Liver (tissue), 9 donors: ENCODE measurements around the gene RAPGEF6. TPM values are rescaled to one million over a fixed set of nuclear protein-coding genes. Genes with fewer than 3 reads are reported as not detected.

Experiments used
- DNase-seq: peaks from one replicate; pipeline ENCODE4 v3.0.0-alpha.2; 2017; ENCODE audit warnings: low spot score
- H3K27ac ChIP-seq, 2 donors: one replicate each; pipeline ENCODE4 v1.7.0; 2013; ENCODE audit warnings: inconsistent platforms in 2 of 2, low read length in 2 of 2, control low read depth in 1 of 2, low read depth in 1 of 2, mild to moderate bottlenecking in 1 of 2
- H3K27me3 ChIP-seq, 4 donors: one replicate each; pipeline versions ENCODE4 v1.6.1 to v1.7.0; 2013; ENCODE audit warnings: low read length in 3 of 4, inconsistent platforms in 1 of 4, mild to moderate bottlenecking in 1 of 4, moderate library complexity in 1 of 4; ENCODE audit not compliant: control insufficient read depth in 4 of 4, insufficient read depth in 4 of 4
- H3K36me3 ChIP-seq, 4 donors: one replicate each; pipeline versions ENCODE4 v1.6.1 to v1.7.0; 2013; ENCODE audit warnings: low read length in 3 of 4, mild to moderate bottlenecking in 3 of 4, low read depth in 1 of 4, moderate library complexity in 1 of 4; ENCODE audit not compliant: control insufficient read depth in 4 of 4, insufficient read depth in 3 of 4
- H3K4me1 ChIP-seq, 4 donors: one replicate each; pipeline versions ENCODE4 v1.6.1 to v1.7.0; 2013; ENCODE audit warnings: low read length in 3 of 4, mild to moderate bottlenecking in 3 of 4, moderate library complexity in 1 of 4; ENCODE audit not compliant: control insufficient read depth in 4 of 4, insufficient read depth in 4 of 4
- H3K4me3 ChIP-seq, 3 donors: one replicate each; pipeline versions ENCODE4 v1.6.1 to v1.7.0; 2013; ENCODE audit warnings: low read length in 3 of 3, control low read depth in 1 of 3, low read depth in 1 of 3, mild to moderate bottlenecking in 1 of 3
- H3K9ac ChIP-seq, 2 donors: one replicate each; pipeline ENCODE4 v1.7.0; 2013; ENCODE audit warnings: low read length in 2 of 2, mild to moderate bottlenecking in 2 of 2, moderate library complexity in 2 of 2, control low read depth in 1 of 2, low read depth in 1 of 2
- H3K9me3 ChIP-seq, 4 donors: one replicate each; pipeline versions ENCODE4 v1.6.1 to v1.7.0; 2013; ENCODE audit warnings: low read length in 3 of 4; ENCODE audit not compliant: control insufficient read depth in 4 of 4
- ATF3 ChIP-seq: IDR thresholded peaks from 2 replicates; pipeline ENCODE4 v1.6.1; 2016; ENCODE audit warnings: antibody characterized with exemption
- CTCF ChIP-seq: fragments of 150-350 bp; IDR thresholded peaks from 2 replicates; pipeline ENCODE4 v1.5.1; 2017; ENCODE audit warnings: improper control_type of control experiment, low read depth, low read length; ENCODE audit not compliant: missing input control
- FOXA1 ChIP-seq: IDR thresholded peaks from 2 replicates; pipeline ENCODE4 v1.6.1; 2016; ENCODE audit warnings: antibody characterized with exemption
- FOXA2 ChIP-seq: IDR thresholded peaks from 2 replicates; pipeline ENCODE4 v1.6.1; 2016; ENCODE audit warnings: antibody characterized with exemption
- MAX ChIP-seq: IDR thresholded peaks from 2 replicates; pipeline ENCODE4 v1.6.1; 2016; ENCODE audit warnings: antibody characterized with exemption
- RAD21 ChIP-seq, 2 donors: IDR thresholded peaks; 2 replicates each; pipeline ENCODE4 v1.6.1; 2016; ENCODE audit warnings: antibody characterized with exemption in 2 of 2, mild to moderate bottlenecking in 2 of 2
- REST ChIP-seq: IDR thresholded peaks from 2 replicates; pipeline ENCODE4 v1.6.1; 2016; ENCODE audit warnings: antibody characterized with exemption, mild to moderate bottlenecking
- SP1 ChIP-seq: IDR thresholded peaks from 2 replicates; pipeline ENCODE4 v1.6.1; 2018; ENCODE audit warnings: antibody characterized with exemption, mild to moderate bottlenecking
- TAF1 ChIP-seq: conservative IDR thresholded peaks from 2 replicates; pipeline ENCODE4 v1.6.1; 2016; ENCODE audit warnings: antibody characterized with exemption, mild to moderate bottlenecking
- YY1 ChIP-seq: IDR thresholded peaks from 2 replicates; pipeline ENCODE4 v1.6.1; 2016; ENCODE audit warnings: antibody characterized with exemption, mild to moderate bottlenecking
- ZBTB33 ChIP-seq: IDR thresholded peaks from 2 replicates; pipeline ENCODE4 v1.6.1; 2016; ENCODE audit warnings: antibody characterized with exemption
- WGBS: extraction: QIAGEN DNeasy Blood & Tissue Kit; methylation state at CpG from one replicate; pipeline ENCODE4 v1.1.7; 2013; 5-methylcytosine and 5-hydroxymethylcytosine counted together
- polyA plus RNA-seq, 2 donors: library from polyadenylated mRNA; stranded (reverse) in 1 of 2; unstranded in 1 of 2; fragments of 200-250 nt in 1 of 2; fragments of >200 nt in 1 of 2; fragmentation: Nextera tagmentation in 1 of 2; extraction: Ambion mirVana in 1 of 2; gene quantifications; one replicate each; pipeline versions ENCODE4 v1.2.1 to v1.2.3, GENCODE V29; 2013 to 2015
- total RNA-seq, 2 donors: library from RNA; depleted of rRNA; stranded (reverse); fragments of >200 nt; gene quantifications; one replicate each; pipeline ENCODE4 v1.2.3, GENCODE V29; 2014
- donor health status: healthy.
- donor health status: healthy.
- donor health status: healthy.
- donor health status: healthy.
- donor health status: healthy.

The RAPGEF6 gene
- total and polyA plus RNA-seq, 4 donors, result 1.7 to 16.1 (median 8.6) TPM

- H3K9me3 ChIP-seq, result no peaks in the 10 kb centered on the region
- H3K9ac ChIP-seq, result peak overlapping the region in 1 of 2 donors; percentile 33
- H3K36me3 ChIP-seq, result peaks cover 0 to 5% (median 2%) of the 10 kb centered on the region in 4 donors
- H3K4me1 ChIP-seq, result peaks cover 3 to 24% (median 16%) of the 10 kb centered on the region in 4 donors
- WGBS, result 64% methylated on average over 1 of the region's 1 CpG
- no peaks in the 10 kb centered on the region for H3K27me3 ChIP-seq
- H3K27ac ChIP-seq, result no peak overlapping the region
- no peak overlapping the region for H3K4me3 ChIP-seq
- no peak for DNase-seq
- TF ChIP-seq CTCF (no peak), ZBTB33 (no peak), MAX (no peak), FOXA1 (no peak), FOXA2 (no peak), ATF3 (no peak), YY1 (no peak), RAD21 (IDR thresholded peaks at IDR 0.05) (no peak), SP1 (no peak), REST (no peak)
These were observed 49.0 kb upstream of the RAPGEF6 start for GRCh38 chr5:131684051-131684450.

- no peaks in the 10 kb centered on the region for H3K27me3 ChIP-seq
- peaks cover 0 to 7% (median 2%) of the 10 kb centered on the region in 4 donors for H3K36me3 ChIP-seq
- TF ChIP-seq TAF1 (no peak), RAD21 (IDR thresholded peaks at IDR 0.05) (no peak), YY1 (no peak)
- no peak overlapping the region for H3K9ac ChIP-seq
- 86% methylated on average over 2 of the region's 2 CpGs for WGBS
- no peaks in the 10 kb centered on the region for H3K9me3 ChIP-seq
- no peak overlapping the region for H3K27ac ChIP-seq
- DNase-seq, result no peak
- peaks cover 3 to 24% (median 16%) of the 10 kb centered on the region in 4 donors for H3K4me1 ChIP-seq
- no peak overlapping the region for H3K4me3 ChIP-seq
These were observed 47.8 kb upstream of the RAPGEF6 start for GRCh38 chr5:131682826-131683225.
